ENCODE data around the gene RUNX3.
A peak's percentile ranks its signal among the peaks of the same experiment; 100 is the strongest.

Gene RUNX3

GRCh38 chr1:24878045-24878444, 52.0 kb downstream of the RUNX3 start:
- no peak for DNase-seq

- DNase-seq, result no peak
Measured at GRCh38 chr1:24875991-24876506, 54.0 kb downstream of the RUNX3 start.

- DNase-seq, result no peak
Measured at GRCh38 chr1:24875257-24875656, 54.8 kb downstream of the RUNX3 start.

- no peak for DNase-seq
Measured at GRCh38 chr1:24874611-24875234, 55.4 kb downstream of the RUNX3 start.

- no peak for DNase-seq
Measured at GRCh38 chr1:24874056-24874455, 56.0 kb downstream of the RUNX3 start.

GRCh38 chr1:24873148-24873547, 56.9 kb downstream of the RUNX3 start:
- no peak for DNase-seq

- DNase-seq, result peak; percentile 19
Measured at GRCh38 chr1:24872061-24872850, 57.8 kb downstream of the RUNX3 start.

GRCh38 chr1:24871306-24871901, 58.7 kb downstream of the RUNX3 start:
- DNase-seq, result peak; percentile 23

GRCh38 chr1:24870551-24871195, 59.4 kb downstream of the RUNX3 start:
- peak; percentile 26 for DNase-seq

- DNase-seq, result peak; percentile 20
Measured at GRCh38 chr1:24868016-24868875, 61.8 kb downstream of the RUNX3 start.

- no peak for DNase-seq
Measured at GRCh38 chr1:24867084-24867870, 62.8 kb downstream of the RUNX3 start.

GRCh38 chr1:24866211-24867083, 63.6 kb downstream of the RUNX3 start:
- DNase-seq, result peak; percentile 6

- no peak for DNase-seq
Measured at GRCh38 chr1:24865587-24865986, 64.5 kb downstream of the RUNX3 start.

GRCh38 chr1:24865168-24865567, 64.9 kb downstream of the RUNX3 start:
- DNase-seq, result no peak

- no peak for DNase-seq
Measured at GRCh38 chr1:24864370-24864777, 65.7 kb downstream of the RUNX3 start.

- DNase-seq, result no peak
Measured at GRCh38 chr1:24862775-24863483, 67.1 kb downstream of the RUNX3 start.

- DNase-seq, result no peak
Measured at GRCh38 chr1:24861821-24862727, 68.0 kb downstream of the RUNX3 start.

GRCh38 chr1:24860841-24861240, 69.2 kb downstream of the RUNX3 start:
- no peak for DNase-seq

Measured in activated CD4-positive, CD25-positive, alpha-beta regulatory T cell treated with anti-CD3 and anti-CD28 coated beads, Interleukin-2, amount 50 U/mL, for 72 hours (primary cell).